G401 (cell line): ENCODE data around the gene GPR85. TPM values are rescaled to one million over a fixed set of nuclear protein-coding genes. Genes with fewer than 3 reads are reported as not detected.
"Not testable (repeated sequence)": the region's sequence is repeated elsewhere in the genome, so short reads cannot be mapped to it uniquely, and the experiment has no call there.

Experiments
- DNase-seq: peaks from one replicate; pipeline ENCODE4 v3.0.0-alpha.2; 2015; ENCODE audit warnings: low spot score
- in situ Hi-C: cut with HindIII; loops from 2 replicates; pipeline ENCODE4 v1.10.0; 2016; ENCODE audit warnings: low sequenced_read_pairs, mixed read lengths
- total RNA-seq: library from RNA; depleted of rRNA; stranded (reverse); fragments of >200 nt; shearing (Covaris generic); gene quantifications from 2 replicates; pipeline ENCODE4 v1.2.3, GENCODE V29; 2014

GPR85 gene
- total RNA-seq, 1 experiment from 2014 or later: not detected

DNA sequence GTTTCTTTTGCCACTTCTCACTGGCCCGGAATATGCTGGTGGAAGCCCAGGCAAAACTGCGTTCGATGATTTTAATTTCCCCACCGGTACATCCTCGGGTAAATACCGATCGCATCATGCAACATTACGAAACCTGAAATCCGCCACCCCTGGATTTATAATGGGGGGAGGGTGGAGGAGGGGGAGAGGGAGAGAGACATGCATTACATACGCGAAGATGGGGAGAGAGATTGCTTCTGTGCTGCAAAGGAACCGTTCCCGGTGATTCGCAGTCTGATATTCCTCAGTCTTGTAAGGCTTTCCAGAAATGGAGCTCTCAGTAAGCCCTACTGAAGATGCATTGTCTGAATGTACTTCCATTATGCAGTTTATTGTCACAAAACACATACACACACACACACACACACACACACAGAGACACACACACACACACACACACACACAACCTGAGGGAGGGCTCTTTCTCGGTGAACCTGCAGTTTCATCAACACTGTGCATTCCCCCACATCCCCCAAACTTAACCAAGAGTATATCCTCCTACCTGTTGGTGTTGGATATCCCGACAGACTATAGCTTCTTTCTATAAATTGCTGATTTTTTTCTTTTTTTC is 741 bp downstream of the GPR85 start:
- in situ Hi-C loops: no loop called here
- DNase-seq: peak; percentile 84

DNA sequence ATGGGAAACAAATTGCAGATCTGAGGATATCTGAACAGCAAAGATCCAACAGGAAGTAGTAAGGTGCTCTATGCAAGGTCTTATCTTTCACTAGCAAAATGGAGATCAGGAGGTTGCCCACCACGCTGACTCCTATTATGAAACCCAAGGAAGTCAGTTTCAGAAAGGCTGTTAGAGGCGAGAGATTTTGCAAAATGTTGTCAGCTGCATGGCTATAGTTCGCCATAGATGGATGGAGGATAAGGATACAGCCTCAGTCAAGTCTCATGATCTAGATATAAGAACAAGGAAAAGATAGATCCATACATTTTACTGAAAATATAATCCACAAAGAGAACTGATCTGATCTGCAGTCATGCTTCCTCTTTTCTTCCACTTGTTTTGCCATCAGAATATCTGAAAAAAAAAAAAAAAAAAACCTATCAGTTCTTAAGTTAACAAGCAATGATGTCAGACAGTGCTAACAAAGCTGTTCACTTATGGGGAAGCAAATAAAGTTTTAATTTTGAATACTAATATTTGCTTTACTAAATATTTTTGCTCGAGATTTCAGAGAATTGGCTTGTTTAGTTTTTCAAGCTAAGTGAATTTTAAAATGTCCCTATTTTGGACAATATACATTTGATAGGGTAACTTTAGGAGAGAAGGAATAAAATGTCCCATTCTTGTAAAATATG is 2.0 kb downstream of the GPR85 start:
- DNase-seq: no peak
- in situ Hi-C loops: no loop called here

DNA sequence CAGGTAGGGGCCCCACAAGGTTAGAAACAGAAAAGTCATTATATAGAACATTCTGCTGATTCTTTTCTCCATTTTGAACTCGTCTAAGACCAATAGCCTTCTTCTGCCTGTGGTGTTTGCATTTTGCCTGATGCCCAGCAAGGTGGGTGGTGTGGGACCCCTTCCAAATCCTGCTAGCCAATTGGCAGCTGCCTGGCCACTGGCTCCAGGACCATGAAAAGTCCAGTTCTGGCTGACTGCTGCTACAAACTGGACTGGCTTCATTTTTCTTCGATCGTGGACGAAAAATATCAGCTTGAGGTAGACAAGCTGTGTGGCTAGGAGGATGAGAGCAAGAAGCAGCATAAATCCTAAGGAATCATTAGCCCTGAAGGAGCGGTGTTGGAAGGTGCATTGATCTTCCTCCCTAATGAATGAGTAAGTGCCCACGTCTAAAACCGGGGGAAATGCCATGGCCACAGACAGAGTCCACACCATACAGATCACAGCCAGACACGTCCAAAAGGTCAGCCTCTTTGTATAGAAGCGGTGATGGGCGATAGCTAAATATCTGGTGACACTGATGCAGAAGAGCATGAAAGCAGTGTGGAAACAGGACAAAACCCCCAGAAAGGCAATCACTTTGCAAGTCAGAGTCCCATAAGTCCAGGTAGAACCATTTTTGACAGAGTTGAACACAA is 2.7 kb downstream of the GPR85 start:
- in situ Hi-C loops: no loop called here
- peak; percentile 59 for DNase-seq

DNA sequence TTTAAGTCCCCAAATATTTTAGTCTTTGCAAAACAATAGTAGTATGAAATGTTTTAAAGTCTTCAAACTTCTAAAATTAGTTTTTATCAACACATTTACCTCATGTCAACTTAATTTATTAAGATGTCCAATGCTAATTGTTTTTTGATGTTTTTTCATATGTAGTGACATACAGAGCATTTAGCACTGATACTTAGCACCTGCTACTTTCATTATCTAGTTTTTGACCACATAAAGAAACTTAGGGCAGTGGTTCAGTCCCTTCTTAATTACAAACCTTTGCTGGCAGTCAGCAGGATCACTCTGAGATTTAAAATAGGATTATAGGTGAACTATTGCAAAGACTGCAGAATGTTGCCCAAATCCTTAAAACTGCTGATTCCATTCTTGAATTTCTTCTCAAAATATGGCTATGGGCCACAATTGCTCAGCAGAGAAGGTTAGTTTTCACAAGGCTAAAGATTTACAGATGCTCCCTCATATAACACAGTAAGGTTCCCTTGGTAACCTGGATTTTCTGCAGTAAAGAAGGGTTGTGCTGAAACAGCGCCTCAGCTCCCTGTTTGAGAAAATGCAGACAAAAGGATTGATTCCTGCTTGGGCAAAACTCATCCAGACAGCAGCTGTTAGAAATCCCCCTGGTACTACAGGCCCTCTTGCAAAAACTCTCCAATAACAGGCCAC is 3.4 kb downstream of the GPR85 start:
- DNase-seq: peak; percentile 78
- in situ Hi-C loops: no loop called here

DNA sequence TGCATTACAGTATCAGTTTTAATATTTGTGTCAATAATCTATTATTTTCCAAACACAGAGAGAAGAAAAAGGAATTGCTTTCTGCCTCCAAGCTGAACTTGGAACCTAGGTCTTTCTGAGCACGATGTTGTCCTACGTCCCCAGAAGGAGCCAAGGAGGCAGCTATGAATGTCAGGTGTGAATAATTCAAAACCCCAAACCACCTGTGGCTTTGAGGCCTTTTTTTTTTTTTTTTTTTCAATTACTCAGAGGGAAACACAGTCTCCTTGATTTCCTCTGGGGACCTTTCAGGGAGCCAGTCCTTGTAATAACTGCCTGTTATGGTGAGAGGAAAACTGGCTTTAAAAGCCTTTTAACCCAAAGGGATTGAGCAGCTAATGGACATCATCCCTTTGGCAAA is 8.3 kb downstream of the GPR85 start:
- in situ Hi-C loops: no loop called here
- no peak for DNase-seq

DNA sequence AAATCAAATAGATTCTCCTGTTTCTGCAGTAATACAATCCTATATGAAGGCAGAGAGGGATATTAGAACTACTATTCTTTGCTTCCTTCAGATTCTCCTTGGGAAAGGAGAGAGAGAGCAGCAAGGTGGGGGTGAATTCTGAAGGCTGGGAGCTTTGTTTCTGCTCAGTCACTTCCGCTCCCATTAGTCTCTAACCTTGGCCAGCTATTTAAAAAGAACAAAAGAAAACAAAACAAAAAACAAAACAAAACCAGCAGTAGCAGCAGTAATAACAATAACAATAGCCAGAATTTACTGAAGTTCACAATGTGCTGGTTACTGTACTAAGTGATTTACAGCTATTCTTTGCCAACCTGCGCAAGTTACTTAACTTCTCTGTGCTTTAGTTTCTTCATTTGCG is 9.9 kb downstream of the GPR85 start:
- in situ Hi-C loops: no loop called here
- DNase-seq: no peak

DNA sequence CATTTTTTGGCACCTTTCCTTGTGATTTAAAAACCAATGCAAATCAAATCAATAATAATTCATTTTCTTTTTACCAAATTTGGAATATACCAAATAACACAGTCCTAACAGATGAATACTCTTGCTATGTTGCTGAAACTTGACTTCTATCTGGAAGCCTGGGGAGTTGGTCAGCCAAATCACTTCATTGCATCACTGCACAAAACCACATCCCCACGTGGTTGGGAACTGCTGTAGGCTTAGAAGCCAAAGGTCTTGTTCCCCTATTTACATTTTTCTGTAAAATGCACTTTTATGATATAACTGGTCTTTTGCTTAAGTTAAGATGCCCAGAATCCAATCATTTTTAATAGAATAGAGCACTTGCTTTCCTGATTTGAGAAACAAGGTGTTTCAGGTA is 15.2 kb downstream of the GPR85 start:
- no peak for DNase-seq
- in situ Hi-C loops: no loop called here

DNA sequence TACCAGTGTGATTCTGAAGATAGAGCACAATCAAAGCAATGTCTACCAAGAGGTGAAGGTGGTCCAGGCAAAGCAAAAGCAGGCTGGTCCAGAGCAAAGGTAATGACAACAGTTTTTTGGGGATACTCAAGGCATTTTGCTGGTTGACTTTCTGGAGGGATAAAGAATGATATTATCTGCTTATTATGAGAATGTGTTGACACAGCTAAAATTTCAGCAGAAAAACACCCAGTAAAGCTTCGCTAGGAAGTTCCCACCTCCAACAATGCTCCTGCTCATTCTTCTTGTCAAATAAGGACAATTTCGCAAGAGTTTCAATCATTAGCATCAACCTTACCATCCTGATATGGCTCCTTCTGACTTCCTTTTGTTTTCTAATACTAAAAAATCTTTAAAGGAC is 24.1 kb downstream of the GPR85 start:
- no peak for DNase-seq
- in situ Hi-C loops: no loop called here

DNA sequence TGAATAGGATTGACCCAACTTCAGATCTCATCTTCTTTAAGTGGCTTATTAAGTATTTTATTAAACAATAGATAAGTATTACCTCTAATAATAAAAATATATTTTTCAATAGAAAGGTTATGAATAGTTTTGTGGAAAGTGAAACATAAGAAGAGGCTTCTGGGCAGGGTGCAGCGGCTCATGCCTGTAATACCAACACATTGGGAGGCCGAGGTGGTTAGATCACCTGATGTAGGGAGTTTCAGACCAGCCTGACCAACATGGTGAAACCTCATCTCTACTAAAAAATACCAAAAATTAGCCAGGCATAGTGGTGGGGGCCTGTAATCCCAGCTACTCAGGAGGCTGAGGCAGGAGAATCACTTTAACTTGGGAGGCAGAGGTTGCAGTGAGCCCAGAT is 26.5 kb downstream of the GPR85 start:
- in situ Hi-C loops: no loop called here
- DNase-seq: no peak

DNA sequence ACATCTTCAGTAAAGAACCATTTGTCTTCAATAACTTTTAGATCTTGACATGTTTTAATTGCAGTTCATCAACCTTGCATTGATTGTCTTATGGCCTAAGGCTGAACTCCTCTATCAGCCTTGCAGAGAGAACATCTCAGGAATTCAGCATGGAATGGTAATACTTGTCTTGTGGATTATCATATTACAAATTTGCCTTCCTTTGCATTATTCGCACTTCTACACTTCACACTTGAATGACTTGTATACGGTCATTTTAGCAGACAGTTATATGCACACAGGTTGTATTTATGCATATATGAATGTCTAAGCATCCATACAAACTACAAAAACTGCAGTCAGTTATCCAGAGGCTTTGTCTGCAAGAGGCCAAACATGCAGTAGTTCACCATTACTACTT is 31.7 kb downstream of the GPR85 start:
- DNase-seq: no peak
- in situ Hi-C loops: no loop called here

DNA sequence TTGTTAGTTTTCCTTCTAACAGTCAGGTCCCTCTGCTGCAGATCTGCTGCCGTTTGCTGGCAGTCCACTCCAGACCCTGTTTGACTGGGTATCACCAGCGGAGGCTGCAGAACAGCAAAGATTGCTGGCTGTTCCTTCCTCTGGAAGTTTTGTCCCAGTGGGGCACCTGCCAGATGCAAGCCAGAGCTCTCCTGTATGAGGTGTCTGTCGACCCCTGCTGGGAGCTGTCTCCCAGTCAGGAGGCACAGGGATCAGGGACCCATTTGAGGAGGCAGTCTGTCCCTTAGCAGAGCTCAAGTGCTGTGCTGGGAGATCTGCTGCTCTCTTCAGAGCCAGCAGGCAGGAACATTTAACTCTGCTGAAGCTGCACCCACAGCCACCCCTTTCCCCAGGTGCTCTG is 32.4 kb downstream of the GPR85 start:
- in situ Hi-C loops, DNase-seq: not testable (repeated sequence)

DNA sequence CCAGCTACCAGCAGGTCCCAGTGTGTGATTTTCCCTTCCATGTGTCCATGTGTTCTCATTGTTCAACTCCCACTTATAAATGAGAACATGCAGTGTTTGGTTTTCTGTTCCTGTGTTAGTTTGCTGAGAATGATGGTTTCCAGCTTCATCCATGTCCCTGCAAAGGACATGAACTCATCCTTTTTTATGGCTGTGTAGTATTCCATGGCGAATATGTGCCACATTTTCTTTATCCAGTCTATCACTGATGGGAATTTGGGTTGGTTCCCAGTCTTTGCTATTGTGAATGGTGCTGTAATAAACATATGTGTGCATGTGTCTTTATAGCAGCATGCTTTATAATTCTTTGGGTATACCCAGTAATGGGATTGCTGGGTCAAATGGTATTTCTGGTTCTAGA is 37.4 kb downstream of the GPR85 start:
- DNase-seq, in situ Hi-C loops: not testable (repeated sequence)

DNA sequence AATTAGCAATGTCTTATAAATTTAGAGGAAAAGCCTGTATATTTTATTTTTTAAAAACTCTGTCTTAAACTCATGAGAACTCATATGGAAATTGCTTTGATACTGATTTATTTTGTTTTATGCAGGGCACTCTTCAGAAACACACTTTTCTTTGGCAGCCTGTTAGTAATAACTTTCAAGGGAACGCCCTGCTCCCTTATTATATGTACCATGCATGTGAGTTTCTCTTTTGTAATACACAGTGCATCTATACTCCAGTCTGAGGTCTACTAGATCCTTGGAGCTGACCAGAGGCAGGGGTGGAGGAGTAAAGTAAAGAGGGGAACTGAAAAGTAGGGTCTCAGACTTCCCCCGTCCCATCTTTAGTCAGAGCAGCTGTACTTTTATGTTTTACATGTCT is 40.2 kb downstream of the GPR85 start:
- no peak for DNase-seq
- in situ Hi-C loops: no loop called here

DNA sequence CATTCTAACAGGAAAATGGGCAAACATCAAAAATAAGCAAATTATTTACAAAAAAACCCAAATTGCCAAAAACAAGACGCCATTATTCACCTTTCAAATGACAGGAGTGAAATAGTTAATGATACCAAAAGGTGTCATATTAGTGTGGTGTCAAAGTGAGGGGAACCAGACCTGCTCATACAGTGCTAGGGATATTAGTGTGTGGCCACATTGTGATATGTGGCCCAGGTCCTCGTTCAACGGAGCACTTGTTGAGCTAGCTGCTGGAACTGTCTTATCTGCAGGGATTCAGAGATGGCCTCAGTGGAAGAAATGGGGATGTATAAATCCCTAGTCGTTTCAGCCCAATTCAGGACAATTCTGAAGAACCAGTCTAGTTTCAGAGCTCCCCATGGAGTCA is 41.2 kb downstream of the GPR85 start:
- in situ Hi-C loops: no loop called here
- no peak for DNase-seq

DNA sequence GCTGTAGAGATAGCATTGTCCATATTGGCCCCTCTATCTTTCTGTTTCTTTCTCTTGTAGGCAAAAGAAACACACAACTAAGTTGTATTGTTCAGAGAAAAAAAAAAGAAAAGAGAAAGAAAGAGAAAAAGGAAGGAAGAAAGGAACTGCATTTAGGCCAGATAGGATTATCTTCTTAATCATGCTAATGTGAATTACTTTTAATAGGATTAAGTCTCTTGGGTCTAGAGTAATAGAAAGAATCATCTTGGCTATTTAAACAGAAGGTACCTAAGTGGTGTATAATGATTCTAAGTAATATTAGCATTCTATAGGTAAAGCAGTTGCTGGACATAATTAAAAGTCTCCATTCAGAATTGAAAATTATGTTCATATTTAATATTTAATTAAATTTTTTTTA is 42.2 kb downstream of the GPR85 start:
- no peak for DNase-seq
- in situ Hi-C loops: no loop called here

DNA sequence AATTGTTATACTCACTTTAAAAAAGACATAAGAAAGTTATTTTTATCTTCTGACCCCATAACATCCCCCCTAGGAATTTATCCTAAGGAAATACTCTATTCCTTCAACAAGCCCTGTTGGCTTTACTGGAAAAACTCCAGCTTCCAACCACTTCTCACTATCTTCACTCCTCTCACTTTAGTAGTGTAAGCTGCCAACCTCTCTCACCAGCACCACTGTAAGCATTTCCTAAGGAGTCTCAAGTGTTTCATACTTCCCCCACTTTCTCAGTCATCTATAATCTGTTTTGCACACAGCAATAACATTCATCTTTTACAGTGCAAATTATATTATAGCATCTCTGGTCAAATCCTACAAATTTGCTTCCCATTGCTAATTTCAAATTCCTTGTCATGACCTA is 45.8 kb downstream of the GPR85 start:
- DNase-seq: no peak
- in situ Hi-C loops: no loop called here

DNA sequence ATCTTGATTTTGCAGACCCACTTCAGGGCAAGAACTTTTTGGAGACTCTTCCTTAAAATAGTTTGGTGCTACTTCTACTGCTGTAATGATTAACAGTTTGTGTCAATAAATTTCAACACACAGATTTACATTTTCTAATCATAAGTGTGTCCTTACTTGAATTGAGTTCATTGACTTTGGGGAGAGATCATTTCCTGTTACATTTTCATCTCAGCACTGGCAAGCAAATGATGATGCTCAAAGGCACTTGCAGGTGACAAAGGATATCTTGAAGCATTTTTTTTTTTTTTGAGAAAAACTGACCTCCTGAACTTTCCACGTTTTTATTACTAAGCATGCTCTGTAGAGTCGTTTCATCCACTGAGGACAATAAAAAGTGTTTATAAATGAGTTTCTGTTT is 52.7 kb downstream of the GPR85 start:
- no peak for DNase-seq
- in situ Hi-C loops: no loop called here
